NCI-H146 treated with DMSO at 0.1 percent for 48 hours (cell line): ENCODE results near the gene MN1.
"Not testable (repeated sequence)": the region's sequence is repeated elsewhere in the genome, so short reads cannot be mapped to it uniquely, and the experiment has no call there.

ENCODE experiments used
- DNase-seq: peaks from one replicate; lab custom pipeline; 2025; ENCODE audit not compliant: unreplicated experiment; lab: John Stamatoyannopoulos, UW

The MN1 gene

GRCh38 chr22:27745809-27746208 is 55.7 kb downstream of the MN1 start:
- no peak for DNase-seq

GRCh38 chr22:27745154-27745553 is 56.4 kb downstream of the MN1 start:
- no peak for DNase-seq

- not testable (repeated sequence) for DNase-seq
Observed at GRCh38 chr22:27744078-27744477, 57.5 kb downstream of the MN1 start.

- no peak for DNase-seq
Observed at GRCh38 chr22:27740202-27740748, 61.3 kb downstream of the MN1 start.

GRCh38 chr22:27737521-27737920 is 64.0 kb downstream of the MN1 start:
- DNase-seq = no peak

GRCh38 chr22:27734066-27734465 is 67.5 kb downstream of the MN1 start:
- DNase-seq = no peak

GRCh38 chr22:27732841-27733240 is 68.7 kb downstream of the MN1 start:
- no peak for DNase-seq

- no peak for DNase-seq
Observed at GRCh38 chr22:27732391-27732790, 69.2 kb downstream of the MN1 start.

GRCh38 chr22:27731621-27732020 is 69.9 kb downstream of the MN1 start:
- no peak for DNase-seq

- no peak for DNase-seq
Observed at GRCh38 chr22:27730641-27731433, 70.7 kb downstream of the MN1 start.

GRCh38 chr22:27729246-27729645 is 72.3 kb downstream of the MN1 start:
- no peak for DNase-seq

- DNase-seq = no peak
Observed at GRCh38 chr22:27727673-27728451, 73.7 kb downstream of the MN1 start.

- DNase-seq = no peak
Observed at GRCh38 chr22:27726686-27727449, 74.7 kb downstream of the MN1 start.

GRCh38 chr22:27726331-27726685 is 75.2 kb downstream of the MN1 start:
- DNase-seq = no peak

GRCh38 chr22:27725661-27726060 is 75.9 kb downstream of the MN1 start:
- no peak for DNase-seq

GRCh38 chr22:27724709-27725108 is 76.8 kb downstream of the MN1 start:
- DNase-seq = no peak

GRCh38 chr22:27724157-27724556 is 77.4 kb downstream of the MN1 start:
- no peak for DNase-seq

- no peak for DNase-seq
Observed at GRCh38 chr22:27723708-27724107, 77.8 kb downstream of the MN1 start.

- no peak for DNase-seq
Observed at GRCh38 chr22:27723158-27723557, 78.4 kb downstream of the MN1 start.

- DNase-seq = no peak
Observed at GRCh38 chr22:27720860-27721259, 80.7 kb downstream of the MN1 start.

- DNase-seq = no peak
Observed at GRCh38 chr22:27719535-27720227, 81.9 kb downstream of the MN1 start.
